Trophoblast cell (in vitro differentiated cells and primary cell): ENCODE measurements around the gene GLIS1.

Experiments
- DNase-seq, 2 donors: peaks; one replicate each; pipeline ENCODE4 v3.0.0-alpha.2; 2016
- H2AFZ ChIP-seq: 2 replicates; pipeline ENCODE4 v1.6.1; 2013; ENCODE audit warnings: low read length, moderate library complexity, mild to moderate bottlenecking; ENCODE audit not compliant: insufficient read depth, poor library complexity
- H2AK5ac ChIP-seq: 2 replicates; pipeline ENCODE4 v1.6.1; 2013; ENCODE audit warnings: mild to moderate bottlenecking, low read length
- H2BK120ac ChIP-seq: 2 replicates; pipeline ENCODE4 v1.6.1; 2013; ENCODE audit warnings: low read length, mild to moderate bottlenecking, moderate library complexity; ENCODE audit not compliant: insufficient read depth, poor library complexity
- H2BK12ac ChIP-seq: 2 replicates; pipeline ENCODE4 v1.6.1; 2013; ENCODE audit warnings: mild to moderate bottlenecking, low read length, moderate library complexity
- H2BK5ac ChIP-seq: 2 replicates; pipeline ENCODE4 v1.6.1; 2013; ENCODE audit warnings: low read length, low read depth, moderate library complexity, mild to moderate bottlenecking; ENCODE audit not compliant: poor library complexity
- H3K14ac ChIP-seq: 2 replicates; pipeline ENCODE4 v1.6.1; 2013; ENCODE audit warnings: mild to moderate bottlenecking, low read length
- H3K18ac ChIP-seq: 2 replicates; pipeline ENCODE4 v1.6.1; 2013; ENCODE audit warnings: mild to moderate bottlenecking, low read length
- H3K23ac ChIP-seq: 2 replicates; pipeline ENCODE4 v1.6.1; 2013; ENCODE audit warnings: low read length
- H3K27ac ChIP-seq: 2 replicates; pipeline ENCODE4 v1.5.1; 2013; ENCODE audit warnings: low read depth, mild to moderate bottlenecking, inconsistent platforms, low read length, moderate library complexity
- H3K27me3 ChIP-seq: 2 replicates; pipeline ENCODE4 v1.6.1; 2013; ENCODE audit warnings: inconsistent platforms, mild to moderate bottlenecking, low read length, moderate library complexity; ENCODE audit not compliant: insufficient read depth
- H3K36me3 ChIP-seq, 2 experiments: 1 replicate in 1 of 2; 2 replicates in 1 of 2; pipeline ENCODE4 v1.6.1; 2013; ENCODE audit warnings: low read length in 2 of 2, mild to moderate bottlenecking in 2 of 2, moderate library complexity in 1 of 2; ENCODE audit not compliant: insufficient read depth in 2 of 2, control insufficient read depth in 1 of 2
- H3K4ac ChIP-seq: 2 replicates; pipeline ENCODE4 v1.6.1; 2013; ENCODE audit warnings: low read depth, mild to moderate bottlenecking, low read length, moderate library complexity
- H3K4me1 ChIP-seq, 2 experiments: 1 replicate in 1 of 2; 2 replicates in 1 of 2; pipeline ENCODE4 v1.6.1; 2013; ENCODE audit warnings: low read length in 2 of 2, mild to moderate bottlenecking in 2 of 2, moderate library complexity in 1 of 2; ENCODE audit not compliant: insufficient read depth in 2 of 2, control insufficient read depth in 1 of 2
- H3K4me2 ChIP-seq: 2 replicates; pipeline ENCODE4 v1.6.1; 2013; ENCODE audit warnings: inconsistent platforms, mild to moderate bottlenecking, low read length, moderate library complexity
- H3K4me3 ChIP-seq: 2 replicates; pipeline ENCODE4 v1.5.1; 2013; ENCODE audit warnings: mild to moderate bottlenecking, low read depth, low read length, inconsistent platforms
- H3K79me1 ChIP-seq: one replicate; pipeline ENCODE4 v1.6.1; 2013; ENCODE audit warnings: low read length
- H3K79me2 ChIP-seq: 2 replicates; pipeline ENCODE4 v1.6.1; 2013; ENCODE audit warnings: low read length, mild to moderate bottlenecking; ENCODE audit not compliant: control insufficient read depth, insufficient read depth, poor library complexity
- H3K9ac ChIP-seq: 2 replicates; pipeline ENCODE4 v1.6.1; 2013; ENCODE audit warnings: mild to moderate bottlenecking, low read length
- H3K9me3 ChIP-seq: 2 replicates; pipeline ENCODE4 v1.6.1; 2013; ENCODE audit warnings: low read depth, mild to moderate bottlenecking, control low read depth, inconsistent platforms, low read length; ENCODE audit not compliant: insufficient read depth
- H4K12ac ChIP-seq: 2 replicates; pipeline ENCODE4 v1.6.1; 2013; ENCODE audit warnings: low read depth, mild to moderate bottlenecking, low read length, moderate library complexity
- H4K8ac ChIP-seq: 2 replicates; pipeline ENCODE4 v1.6.1; 2013; ENCODE audit warnings: low read depth, mild to moderate bottlenecking, low read length, moderate library complexity
- H4K91ac ChIP-seq: one replicate; pipeline ENCODE4 v1.6.1; 2013; ENCODE audit warnings: low read depth, mild to moderate bottlenecking, low read length, moderate library complexity
- WGBS: extraction: QIAGEN DNeasy Blood & Tissue Kit; methylation state at CpG from one replicate; pipeline ENCODE4 v1.1.7; 2013; ENCODE audit warnings: missing lambda C conversion rate; ENCODE audit not compliant: insufficient read length, insufficient coverage; ENCODE audit errors: extremely low coverage; 5-methylcytosine and 5-hydroxymethylcytosine counted together

Gene GLIS1

DNA sequence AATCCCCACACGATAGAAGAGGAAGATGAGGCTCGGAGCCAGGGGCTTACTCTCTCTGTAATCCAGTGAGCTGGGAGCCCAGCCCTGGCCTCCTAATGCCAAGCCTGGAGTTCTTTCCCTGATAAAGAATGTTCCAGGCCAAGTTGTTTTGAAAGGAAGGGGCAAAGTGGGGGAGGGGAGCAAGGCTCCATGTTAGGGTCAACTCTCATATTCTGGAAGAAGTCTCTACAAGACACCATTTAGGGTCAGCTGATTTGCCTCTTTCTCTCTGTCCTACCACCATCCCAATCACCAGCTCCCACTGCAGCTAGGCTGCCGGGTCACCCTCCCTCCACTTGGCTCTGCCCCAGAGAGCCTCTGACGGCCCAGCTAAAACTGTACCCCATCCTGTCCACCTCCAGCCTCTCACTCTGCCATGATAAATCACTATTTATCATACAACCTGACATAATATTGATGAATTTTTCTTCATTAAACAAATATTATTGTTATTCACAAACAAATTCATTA lies 95.0 kb downstream of the GLIS1 start:
- Histone ChIP-seq H2BK12ac (no peak overlapping the region), H3K18ac (no peak overlapping the region), H3K23ac (no peak overlapping the region), H3K4me2 (no peak overlapping the region), H3K14ac (no peak overlapping the region), H2AFZ (no peak overlapping the region), H4K12ac (no peak overlapping the region), H2BK5ac (no peak overlapping the region), H3K4ac (no peak overlapping the region), H3K27ac (no peak overlapping the region), H3K79me2 (no peaks in the 10 kb centered on the region), H4K8ac (no peak overlapping the region), H3K36me3 (no peaks in the 10 kb centered on the region), H3K27me3 (no peaks in the 10 kb centered on the region), H3K4me3 (no peak overlapping the region), H4K91ac (no peak overlapping the region), H3K9ac (no peak overlapping the region), H3K79me1 (no peaks in the 10 kb centered on the region), H3K4me1 (no peaks in the 10 kb centered on the region), H2BK120ac (no peak overlapping the region), H3K9me3 (no peaks in the 10 kb centered on the region), H2AK5ac (no peak overlapping the region)
- no peak for DNase-seq
- WGBS = no CpG with 5 or more reads among the region's 4 CpGs

DNA sequence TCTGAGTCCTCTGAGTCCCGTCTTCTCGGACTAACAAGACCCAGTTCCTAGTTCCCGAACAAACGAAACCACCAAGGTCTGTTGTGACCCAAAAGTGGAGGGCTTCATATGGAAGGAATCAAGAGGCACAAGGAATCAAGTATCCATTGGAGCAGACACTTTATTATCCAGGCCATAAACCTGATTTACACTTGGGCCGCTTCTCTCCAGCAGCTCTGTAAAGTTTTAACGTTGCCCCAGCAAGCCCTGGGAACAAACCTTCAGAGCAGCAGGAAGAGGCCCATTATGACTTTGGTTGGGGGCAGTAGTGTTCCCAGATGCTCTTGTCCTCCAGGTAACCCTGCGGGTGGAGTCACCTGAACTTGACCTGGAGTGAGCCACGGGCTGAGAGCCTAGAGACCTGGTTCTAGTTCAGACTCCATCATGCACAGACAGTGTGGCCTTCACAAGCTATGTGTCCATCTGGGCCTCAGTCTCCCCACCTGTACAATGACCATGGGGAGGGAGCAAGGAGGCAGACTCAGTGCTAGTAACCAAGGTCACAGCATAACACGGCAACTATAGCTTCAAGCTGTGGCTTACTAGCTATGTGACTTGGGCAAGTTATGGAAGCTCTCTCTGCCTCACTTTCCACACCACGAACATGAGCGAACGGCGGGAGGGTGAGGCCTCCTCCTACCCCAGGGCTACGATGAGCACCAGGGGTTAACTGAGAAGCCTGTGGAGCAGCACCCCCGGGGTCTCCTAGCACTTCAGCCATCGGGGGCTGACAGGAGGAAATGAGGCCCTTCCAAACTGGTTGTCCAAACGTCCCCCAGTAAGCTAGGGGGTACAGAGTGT lies 95.7 kb downstream of the GLIS1 start:
- Histone ChIP-seq H2BK12ac (no peak overlapping the region), H3K4me1 (no peaks in the 10 kb centered on the region), H3K4me3 (no peak overlapping the region), H3K18ac (no peak overlapping the region), H3K9me3 (no peaks in the 10 kb centered on the region), H3K36me3 (no peaks in the 10 kb centered on the region), H3K4ac (no peak overlapping the region), H4K91ac (no peak overlapping the region), H3K14ac (no peak overlapping the region), H3K9ac (no peak overlapping the region), H3K4me2 (no peak overlapping the region), H2AFZ (no peak overlapping the region), H4K8ac (no peak overlapping the region), H2BK5ac (no peak overlapping the region), H3K79me2 (no peaks in the 10 kb centered on the region), H2AK5ac (no peak overlapping the region), H3K23ac (no peak overlapping the region), H3K27ac (no peak overlapping the region), H3K79me1 (no peaks in the 10 kb centered on the region), H2BK120ac (no peak overlapping the region), H4K12ac (no peak overlapping the region), H3K27me3 (no peaks in the 10 kb centered on the region)
- DNase-seq = no peak
- WGBS = no CpG with 5 or more reads among the region's 17 CpGs

DNA sequence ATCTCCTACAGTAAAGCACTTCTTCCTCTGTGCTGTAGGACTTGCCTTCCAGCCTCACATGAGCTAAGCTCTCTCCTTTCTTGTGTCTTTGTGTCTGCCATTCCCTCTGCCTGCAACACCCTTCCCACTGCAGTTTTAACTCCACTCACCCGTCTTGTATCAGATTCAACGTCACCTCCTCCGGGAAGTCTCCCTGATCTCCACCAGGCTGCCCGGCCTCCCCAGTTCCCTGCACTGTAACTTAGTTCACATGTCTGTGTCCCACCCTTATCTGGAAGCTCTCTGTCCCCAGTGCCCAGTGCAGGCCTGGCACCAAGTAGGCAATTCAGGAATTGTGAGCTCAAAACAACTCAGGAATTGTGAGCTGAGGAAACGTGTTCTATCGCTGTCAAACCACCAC lies 96.4 kb downstream of the GLIS1 start:
- Histone ChIP-seq H3K27ac (no peak overlapping the region), H3K23ac (no peak overlapping the region), H3K9me3 (no peaks in the 10 kb centered on the region), H3K4ac (no peak overlapping the region), H3K79me1 (no peaks in the 10 kb centered on the region), H2AK5ac (no peak overlapping the region), H4K8ac (no peak overlapping the region), H3K79me2 (no peaks in the 10 kb centered on the region), H2AFZ (no peak overlapping the region), H3K36me3 (no peaks in the 10 kb centered on the region), H3K9ac (peak overlapping the region; percentile 10), H4K12ac (no peak overlapping the region), H3K18ac (no peak overlapping the region), H2BK5ac (no peak overlapping the region), H3K14ac (no peak overlapping the region), H3K4me2 (no peak overlapping the region), H3K4me3 (no peak overlapping the region), H4K91ac (no peak overlapping the region), H2BK120ac (no peak overlapping the region), H2BK12ac (no peak overlapping the region), H3K27me3 (no peaks in the 10 kb centered on the region), H3K4me1 (no peaks in the 10 kb centered on the region)
- WGBS = no CpG with 5 or more reads among the region's 6 CpGs
- no peak for DNase-seq

- no peak overlapping the region for H3K4me2 ChIP-seq
- no peaks in the 10 kb centered on the region for H3K4me1 ChIP-seq
- H3K23ac ChIP-seq = no peak overlapping the region
- no peak overlapping the region for H3K14ac ChIP-seq
- no peak overlapping the region for H4K91ac ChIP-seq
- no peak overlapping the region for H3K4ac ChIP-seq
- H3K9ac ChIP-seq = no peak overlapping the region
- no peak overlapping the region for H2AFZ ChIP-seq
- no peak for DNase-seq
- no peak overlapping the region for H2BK120ac ChIP-seq
- no peak overlapping the region for H2BK5ac ChIP-seq
- no peak overlapping the region for H3K27ac ChIP-seq
- H2AK5ac ChIP-seq = no peak overlapping the region
- H3K27me3 ChIP-seq = no peaks in the 10 kb centered on the region
- no CpG with 5 or more reads among the region's 7 CpGs for WGBS
- H4K8ac ChIP-seq = no peak overlapping the region
- no peak overlapping the region for H2BK12ac ChIP-seq
- no peaks in the 10 kb centered on the region for H3K79me2 ChIP-seq
- no peaks in the 10 kb centered on the region for H3K79me1 ChIP-seq
- H3K4me3 ChIP-seq = no peak overlapping the region
- no peak overlapping the region for H4K12ac ChIP-seq
- H3K36me3 ChIP-seq = no peaks in the 10 kb centered on the region
- H3K9me3 ChIP-seq = no peaks in the 10 kb centered on the region
- H3K18ac ChIP-seq = no peak overlapping the region
These were observed 96.8 kb downstream of the GLIS1 start for GRCh38 chr1:53642215-53642555.
